H1 (cell line): Measurements from ENCODE around the gene ADAMTS13. TPM values are rescaled to one million over a fixed set of nuclear protein-coding genes. Genes with fewer than 3 reads are reported as not detected.

ENCODE experiments used
- NRF1 ChIP-seq: IDR thresholded peaks from 2 replicates; pipeline ENCODE4 v1.6.1; 2011; ENCODE audit warnings: mild to moderate bottlenecking, low read depth, low read length, improper control_type of control experiment
- PHF8 ChIP-seq: fragments of 200-600 bp; sonication (generic); conservative IDR thresholded peaks from 2 replicates; pipeline ENCODE4 v1.7.1; 2012; ENCODE audit warnings: low read depth, mild to moderate bottlenecking, inconsistent platforms, low read length, moderate library complexity
- SIX5 ChIP-seq: IDR thresholded peaks from 2 replicates; pipeline ENCODE4 v1.6.1; 2011; ENCODE audit warnings: mild to moderate bottlenecking, low read depth, low read length
- polyA plus RNA-seq, 7 experiments: library from polyadenylated mRNA; depleted of rRNA in 3 of 7; stranded (reverse) in 5 of 7; unstranded in 2 of 7; fragments of >200 nt in 5 of 7; fragments of 200-250 nt in 2 of 7; gene quantifications; 1 replicate in 5 of 7; 2 replicates in 1 of 7; 4 replicates in 1 of 7; pipeline versions ENCODE4 v1.2.1 to v1.2.3, GENCODE V29; 2011 to 2013; ENCODE audit warnings: missing spikeins in 2 of 7, mixed read lengths in 2 of 7
- total RNA-seq: library from RNA; stranded (reverse); fragmentation: NEBNext Ultra II Directional; extraction: Animal tissue kit (Norgen Biotek cat#: 25700); gene quantifications from 2 replicates; pipeline ENCODE4 v1.2.1, GENCODE V29; 2021

ADAMTS13 gene
- total and polyA plus RNA-seq, 2 of the 8 experiments (the other 6 are each of a cell fraction or from before 2014, with no cell fraction given) = 4.4 to 5.8 TPM

GRCh38 chr9:133389562-133389961 lies 32.6 kb upstream of the ADAMTS13 start (continued):
- TF ChIP-seq SIX5 (no peak), NRF1 (no peak), PHF8 (no peak)
- TF ChIP-seq, all 59 proteins: peak for 0
